Hematopoietic multipotent progenitor cell treated with erythropoietin and hydrocortisone succinate and interleukin-3 and kit ligand, for 15 days (in vitro differentiated cells): ENCODE results near the gene DBNDD2.
A peak's percentile ranks its signal among the peaks of the same experiment; 100 is the strongest.

Experiments
- DNase-seq: peaks from one replicate; pipeline ENCODE4 v3.0.0-alpha.2; 2015; ENCODE audit warnings: low spot score

Gene DBNDD2

DNA sequence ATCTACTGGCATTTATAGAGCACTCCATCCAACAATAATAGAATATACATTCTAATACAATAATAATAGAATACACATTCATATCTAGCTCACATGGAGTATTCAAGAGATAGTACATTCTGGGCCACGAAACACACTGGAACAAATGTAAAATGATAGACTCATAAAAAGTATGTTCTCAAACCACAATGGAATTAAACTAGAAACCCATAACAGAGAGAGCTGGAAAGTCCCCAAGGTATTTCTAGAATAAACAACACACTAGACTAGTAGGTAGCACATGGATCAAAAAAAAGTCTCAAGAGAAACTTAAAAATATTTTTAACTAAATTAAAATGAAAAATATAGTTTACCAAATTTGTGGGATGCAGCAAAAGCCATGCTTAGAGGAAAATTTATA is 20.8 kb upstream of the DBNDD2 start:
- DNase-seq: no peak

DNA sequence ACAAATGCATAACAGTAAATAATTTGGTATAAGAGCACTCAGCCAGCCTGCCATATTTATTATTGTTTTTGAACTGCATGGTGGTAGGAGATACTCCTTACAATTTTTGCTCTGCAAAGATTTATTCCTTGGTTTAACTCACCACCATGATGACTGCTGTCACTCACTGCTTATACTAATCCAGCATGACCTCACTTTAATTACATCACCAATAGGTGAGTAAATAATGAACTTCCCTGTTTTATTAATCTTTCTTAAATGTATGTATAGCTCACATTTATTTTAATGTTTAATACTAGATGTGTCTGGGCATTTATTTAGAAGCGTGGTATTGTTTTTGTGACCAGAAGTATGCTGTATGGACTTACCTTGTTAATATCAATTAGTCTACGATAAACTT is 17.2 kb upstream of the DBNDD2 start:
- DNase-seq: no peak

DNA sequence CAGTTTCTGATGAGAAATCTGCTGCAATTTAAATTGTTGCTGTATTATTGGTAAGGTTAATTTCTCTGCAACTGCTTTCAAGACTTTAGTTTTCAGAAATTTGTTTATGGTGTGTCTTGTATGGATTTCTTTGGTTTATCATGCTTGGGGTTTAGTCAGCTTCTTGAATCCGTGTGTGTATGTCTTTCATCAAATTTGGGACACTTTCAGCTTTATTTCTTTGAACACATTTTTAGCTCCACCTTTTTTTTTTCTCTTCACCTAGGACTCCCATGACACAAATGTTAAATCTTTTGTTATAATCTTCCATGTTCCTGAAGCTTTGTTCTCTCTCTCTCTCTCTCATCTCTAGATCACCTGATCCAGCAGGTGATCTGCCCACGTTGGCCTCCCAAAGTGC is 16.5 kb upstream of the DBNDD2 start:
- DNase-seq: no peak

DNA sequence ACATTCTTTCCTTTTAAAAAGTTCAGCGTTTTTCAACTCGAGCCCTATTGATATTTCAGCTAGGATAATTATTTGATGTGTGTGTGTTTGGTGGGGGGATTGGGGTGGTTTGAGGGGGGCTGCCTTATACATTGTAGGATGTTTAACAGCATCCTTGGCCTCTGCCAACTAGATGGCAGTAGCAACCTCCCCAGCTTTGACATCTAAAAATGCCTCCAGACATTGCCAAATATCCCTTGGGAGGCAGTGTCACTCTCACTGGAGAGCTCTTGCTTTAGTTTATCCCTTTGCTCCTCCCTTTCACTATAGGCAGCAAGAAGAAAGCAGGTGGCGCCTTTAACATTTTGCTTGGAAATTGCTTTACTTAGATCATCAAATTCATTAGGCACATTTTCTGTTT is 15.4 kb upstream of the DBNDD2 start:
- DNase-seq: no peak

DNA sequence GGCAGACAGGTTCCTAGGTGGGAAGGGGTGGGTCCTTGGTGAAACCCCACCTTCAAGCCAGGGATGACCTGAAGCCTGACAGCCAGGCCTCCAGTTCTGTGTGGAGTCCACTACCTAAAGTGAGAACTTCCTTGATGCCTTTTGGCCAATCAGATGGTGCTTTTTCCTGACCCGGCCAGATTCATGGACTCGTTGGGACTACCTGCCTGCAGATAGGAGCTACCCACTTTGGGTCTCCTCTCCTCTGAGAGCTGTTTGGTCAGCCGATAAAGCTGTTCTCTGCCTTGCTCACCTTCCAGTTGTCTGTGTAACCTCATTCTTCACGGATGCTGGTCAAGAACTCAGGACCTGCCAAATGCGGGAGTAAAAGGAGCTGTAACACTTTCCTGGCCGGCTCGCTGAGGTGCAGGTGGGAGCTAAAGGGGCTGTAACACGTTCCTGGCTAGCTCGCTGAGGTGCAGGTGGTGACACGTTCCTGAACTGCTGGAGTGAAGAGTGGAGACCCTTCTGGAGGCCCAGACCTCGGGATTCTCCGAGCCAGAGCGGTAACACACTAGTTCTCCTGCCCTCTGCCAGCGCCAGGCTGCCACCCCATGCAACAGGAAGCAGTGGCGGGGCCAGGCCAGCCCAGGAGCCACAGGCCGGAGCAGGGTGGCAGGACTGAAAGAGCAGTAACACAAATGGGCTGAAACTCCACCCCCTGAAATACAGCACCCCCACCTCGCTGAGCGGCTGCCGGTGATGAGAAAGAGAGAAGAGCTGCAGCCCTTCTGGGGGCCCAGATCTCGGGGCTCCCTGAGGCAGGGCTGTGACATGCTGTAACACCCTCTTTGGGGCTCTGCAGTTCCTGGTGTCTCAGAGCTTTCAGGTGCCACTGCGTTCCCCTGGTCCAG is 13.6 kb upstream of the DBNDD2 start:
- DNase-seq: no peak

DNA sequence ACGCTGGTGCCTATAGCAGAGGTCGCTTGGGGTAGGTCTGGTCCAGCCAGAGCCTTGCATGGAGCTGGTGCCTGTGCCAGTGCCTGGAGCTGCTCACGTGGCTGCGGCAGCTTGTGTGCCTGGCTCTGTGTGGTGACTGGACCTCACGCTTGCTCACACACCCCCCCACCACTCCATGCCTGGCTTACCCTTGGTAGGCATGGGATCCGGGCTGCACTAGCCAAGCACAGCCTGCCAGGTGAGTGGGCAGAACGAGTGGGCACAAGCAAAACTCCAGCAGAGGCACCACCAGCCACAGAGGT is 13.0 kb upstream of the DBNDD2 start:
- DNase-seq: no peak

DNA sequence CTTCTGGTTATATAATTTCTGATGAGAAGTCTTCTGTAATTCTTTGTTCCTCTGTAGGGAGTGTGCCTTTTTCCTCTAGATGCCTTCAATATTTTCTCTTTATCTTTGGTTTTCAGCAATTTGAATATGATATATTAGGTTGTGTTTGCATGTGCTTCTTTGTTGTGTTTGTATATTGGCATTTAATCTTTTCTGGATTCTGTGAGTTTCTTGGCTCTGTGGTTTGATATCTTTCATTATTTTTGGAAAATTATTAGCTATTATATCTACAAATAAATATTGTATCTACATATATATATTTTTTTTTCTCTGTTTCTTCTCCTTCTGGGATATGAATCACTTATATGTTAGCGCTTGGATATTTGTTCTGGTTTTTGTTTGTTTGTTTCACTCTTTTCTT is 9.1 kb upstream of the DBNDD2 start:
- no peak for DNase-seq

DNA sequence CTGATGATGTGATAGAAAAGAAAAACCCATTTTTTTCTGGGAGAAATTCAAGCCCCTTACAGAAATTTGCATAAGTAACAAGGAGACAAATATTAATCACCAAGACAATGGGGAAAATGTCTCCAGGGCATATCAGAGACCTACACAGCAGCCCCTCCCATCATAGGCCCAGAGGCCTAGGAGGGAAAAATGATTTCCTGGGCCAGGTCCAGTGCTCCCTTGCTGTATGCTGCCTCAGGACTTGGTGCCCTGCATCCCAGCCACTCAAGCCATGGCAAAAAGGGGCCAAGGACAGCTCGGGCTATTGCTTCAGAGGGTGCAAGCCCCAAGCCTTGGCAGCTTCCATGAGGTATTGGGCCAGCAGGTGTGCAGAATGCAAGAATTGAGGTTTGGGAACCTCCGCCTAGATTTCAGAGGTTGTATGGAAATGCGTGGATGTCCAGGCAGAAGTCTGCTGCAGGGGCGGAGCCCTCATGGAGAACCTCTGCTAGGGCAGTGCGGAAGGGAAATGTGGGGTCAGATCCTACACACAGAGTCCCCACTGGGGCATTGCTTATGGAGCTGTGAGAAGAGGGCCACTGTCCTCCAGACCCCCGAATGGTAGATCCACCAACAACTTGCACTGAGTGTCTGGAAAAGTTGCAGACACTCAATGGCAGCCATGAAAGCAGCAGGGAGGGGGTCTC is 7.6 kb upstream of the DBNDD2 start:
- DNase-seq: no peak

DNA sequence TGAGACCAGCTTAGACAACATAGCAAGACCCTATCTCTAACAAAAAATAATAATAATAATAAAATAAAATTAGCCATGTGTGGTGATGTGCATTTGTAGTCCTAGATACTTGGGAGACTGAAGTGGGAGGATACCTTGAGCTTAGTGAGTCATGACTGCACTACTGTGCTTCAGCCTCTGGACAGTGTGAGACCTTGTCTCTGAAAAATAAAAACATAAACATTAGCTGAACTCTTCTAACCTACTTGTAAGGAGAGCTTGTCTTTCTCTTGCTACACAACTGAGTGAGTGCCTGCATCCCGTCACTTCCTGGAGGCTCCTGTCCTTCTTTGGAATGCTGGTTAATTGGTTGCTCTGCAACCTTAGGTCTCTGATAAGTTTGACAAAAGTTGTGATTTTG is 5.1 kb upstream of the DBNDD2 start:
- DNase-seq: no peak

DNA sequence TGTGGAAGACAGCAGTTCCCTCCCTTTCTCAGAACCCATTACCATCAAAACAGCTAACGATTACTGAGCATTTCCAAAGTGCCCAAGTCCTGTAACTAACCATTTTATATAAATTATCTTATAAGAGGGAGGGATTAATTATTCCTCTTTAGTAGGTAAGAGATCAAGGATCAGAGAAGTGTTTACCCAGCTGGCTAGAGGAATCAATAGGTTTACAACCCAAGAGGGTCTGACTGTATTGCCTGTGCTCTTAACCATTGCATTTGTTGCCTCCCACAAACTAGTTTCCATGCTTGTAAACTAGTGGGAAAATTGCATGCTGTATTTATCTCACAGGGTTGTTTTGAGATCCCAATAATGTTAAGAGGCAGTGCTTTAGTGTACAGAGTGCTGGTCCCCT is 3.7 kb upstream of the DBNDD2 start:
- no peak for DNase-seq

DNA sequence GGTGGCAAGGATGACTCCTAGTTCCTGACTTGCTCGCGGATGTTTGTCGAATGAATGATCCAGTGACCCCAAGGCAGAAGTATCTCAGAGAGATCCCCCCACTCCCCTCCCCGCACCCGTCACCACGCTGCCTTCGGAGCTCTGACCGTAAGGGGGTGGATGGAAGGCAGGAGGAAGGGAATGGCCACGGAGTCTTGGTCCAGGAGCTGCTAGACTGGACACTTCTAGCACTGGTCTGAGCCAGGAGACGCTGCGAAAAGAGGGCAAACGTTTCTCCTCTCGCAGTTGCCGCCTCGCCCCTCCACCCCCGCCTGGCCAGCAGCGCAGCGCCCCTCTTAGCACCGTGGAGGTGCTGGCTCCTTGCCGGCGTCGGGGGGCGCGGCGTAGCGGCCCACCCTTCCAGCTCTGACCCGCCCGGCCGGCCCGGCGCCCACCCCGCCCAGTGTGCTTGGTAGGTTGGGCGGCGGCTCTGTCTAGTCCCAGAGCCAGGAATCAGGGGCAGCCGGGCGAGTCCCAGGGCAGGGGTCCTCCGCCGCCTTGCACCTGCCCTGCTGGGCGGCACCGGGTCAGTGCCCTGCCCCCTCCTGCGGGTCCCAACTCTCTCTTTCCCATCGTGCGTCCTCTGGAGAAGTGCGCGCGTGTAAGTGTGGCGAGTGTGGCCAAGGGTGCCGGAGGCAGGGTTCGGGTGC is 2.4 kb upstream of the DBNDD2 start:
- no peak for DNase-seq

DNA sequence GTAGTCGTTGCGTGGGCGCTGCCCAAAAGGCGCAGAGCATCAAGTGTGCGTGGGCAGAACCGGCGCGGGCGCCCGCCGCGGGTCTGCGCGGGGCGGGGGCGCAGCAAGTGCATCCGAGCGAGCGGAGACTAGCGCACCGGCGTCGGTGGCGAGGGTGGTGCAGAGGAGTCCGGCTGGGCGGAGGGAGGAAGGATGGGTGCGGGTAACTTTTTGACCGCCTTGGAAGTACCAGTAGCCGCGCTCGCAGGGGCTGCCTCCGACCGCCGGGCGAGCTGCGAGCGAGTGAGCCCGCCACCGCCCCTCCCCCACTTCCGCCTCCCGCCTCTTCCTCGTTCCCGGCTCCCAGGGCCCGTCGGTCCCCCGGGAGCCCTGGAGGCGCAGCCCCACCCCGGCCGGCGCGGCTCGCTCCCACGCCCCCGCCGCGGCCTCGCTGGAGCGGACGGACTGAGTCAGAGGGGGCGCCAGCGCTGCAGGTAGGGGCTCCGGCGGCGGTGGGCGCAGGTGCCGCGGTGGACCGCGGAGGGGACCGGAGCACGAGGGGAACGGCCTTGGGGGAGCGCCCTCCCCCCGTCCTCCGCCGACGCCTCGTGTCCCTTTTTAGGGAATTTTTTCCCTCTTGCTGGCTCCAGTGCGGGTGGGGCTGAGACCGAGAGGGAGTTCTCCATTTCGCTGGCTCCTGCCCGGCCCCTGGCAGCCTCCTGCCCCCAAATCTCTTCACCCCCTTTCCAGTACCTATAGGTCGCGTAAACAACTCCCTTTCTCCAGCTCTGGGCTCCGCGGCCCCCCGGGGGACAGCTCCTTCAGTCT is 1.6 kb upstream of the DBNDD2 start:
- DNase-seq: no peak

DNA sequence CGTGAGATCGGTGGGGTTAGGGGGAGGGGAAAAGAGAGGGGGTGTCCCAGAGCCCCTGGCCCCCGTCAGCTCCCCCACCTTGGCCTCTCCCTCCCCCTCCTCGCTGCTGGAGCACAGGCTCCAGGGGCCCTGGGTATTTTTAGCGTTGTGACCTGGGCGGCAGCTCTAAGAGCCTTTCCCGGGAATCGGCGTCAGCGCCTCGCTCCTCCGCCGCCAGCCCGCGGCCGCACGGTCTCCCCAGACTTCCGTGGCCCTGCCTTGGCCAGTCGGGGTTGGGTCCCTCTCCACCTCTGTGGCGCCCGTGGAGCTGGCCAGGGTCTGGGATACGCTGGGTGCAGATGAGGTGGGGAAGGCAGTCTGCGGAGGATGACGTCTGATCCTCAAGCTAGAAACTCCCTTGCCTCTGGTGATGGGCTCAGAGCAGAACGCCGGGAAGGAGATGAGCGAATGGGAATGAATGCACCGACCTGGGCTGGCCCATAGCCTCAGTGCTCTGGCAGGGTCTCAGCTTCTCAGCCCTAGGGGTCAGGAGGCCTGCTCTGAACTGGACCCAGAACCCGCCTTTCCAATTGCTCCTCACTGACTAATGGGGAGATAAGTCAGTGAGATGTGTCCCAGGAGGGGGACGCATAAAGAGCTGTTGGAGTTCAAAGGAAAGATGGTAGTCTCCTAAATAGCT is 883 bp upstream of the DBNDD2 start:
- no peak for DNase-seq

DNA sequence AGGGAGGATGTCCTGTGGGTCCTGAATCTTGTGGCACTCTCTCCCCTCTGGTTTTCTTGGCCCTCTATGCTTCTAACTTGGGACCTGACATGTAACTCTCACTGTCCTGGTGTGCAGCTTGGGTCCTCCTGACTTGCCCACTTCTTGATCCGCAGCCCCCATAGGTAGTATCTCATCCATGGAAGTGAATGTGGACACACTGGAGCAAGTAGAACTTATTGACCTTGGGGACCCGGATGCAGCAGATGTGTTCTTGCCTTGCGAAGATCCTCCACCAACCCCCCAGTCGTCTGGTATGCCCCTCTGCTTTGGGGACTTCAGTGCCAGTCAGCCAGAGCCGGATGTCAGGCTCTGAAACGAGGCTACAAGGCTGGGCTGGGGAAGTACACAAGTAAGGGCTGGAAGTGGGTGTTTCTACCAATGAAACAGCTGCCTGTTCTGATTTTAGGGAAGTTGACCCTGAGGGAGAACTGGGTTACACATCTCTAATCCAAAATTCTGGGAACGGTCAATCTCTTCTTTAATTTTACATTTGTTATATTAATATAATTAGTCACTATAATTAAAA is 641 bp downstream of the DBNDD2 start:
- DNase-seq: no peak

DNA sequence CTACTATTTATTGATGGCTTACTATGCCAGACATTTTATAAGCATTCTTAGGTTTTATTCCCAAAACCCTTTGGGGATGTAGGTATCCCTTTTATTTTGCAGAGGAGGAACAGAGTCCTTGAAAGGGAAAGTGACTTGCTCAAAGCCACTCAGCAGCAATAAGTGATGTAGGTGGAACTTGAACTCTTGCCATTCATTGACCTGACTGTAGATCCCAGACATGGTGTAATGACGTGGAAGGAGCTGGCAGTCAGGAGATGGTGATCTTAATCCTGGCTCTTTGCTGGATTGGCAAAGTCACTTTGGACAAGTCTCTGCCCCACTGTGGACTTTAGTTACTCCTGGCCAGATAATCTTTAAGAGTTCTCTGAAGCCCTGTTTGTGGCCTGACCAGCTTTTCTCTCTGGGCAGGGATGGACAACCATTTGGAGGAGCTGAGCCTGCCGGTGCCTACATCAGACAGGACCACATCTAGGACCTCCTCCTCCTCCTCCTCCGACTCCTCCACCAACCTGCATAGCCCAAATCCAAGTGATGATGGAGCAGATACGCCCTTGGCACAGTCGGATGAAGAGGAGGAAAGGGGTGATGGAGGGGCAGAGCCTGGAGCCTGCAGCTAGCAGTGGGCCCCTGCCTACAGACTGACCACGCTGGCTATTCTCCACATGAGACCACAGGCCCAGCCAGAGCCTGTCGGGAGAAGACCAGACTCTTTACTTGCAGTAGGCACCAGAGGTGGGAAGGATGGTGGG is 1.6 kb downstream of the DBNDD2 start:
- no peak for DNase-seq

DNA sequence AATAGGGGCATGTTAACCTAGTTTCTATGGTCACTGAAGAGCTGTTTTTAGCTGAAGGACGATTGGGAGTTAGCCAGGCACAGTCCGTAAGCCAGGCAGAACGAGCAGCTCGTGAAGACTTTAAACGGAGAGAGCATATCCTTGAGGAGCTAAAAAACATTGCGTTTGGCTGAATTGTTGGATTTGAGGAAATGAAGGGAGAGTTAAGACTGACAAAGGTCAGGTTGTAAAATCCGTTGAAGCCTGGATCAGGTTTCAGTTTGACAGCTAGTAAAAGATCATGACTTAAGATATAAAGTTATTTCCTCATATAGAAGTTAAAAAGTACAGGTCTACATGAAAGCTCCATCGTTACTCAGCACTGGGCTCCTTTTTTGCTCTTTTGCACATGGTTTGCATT is 2.8 kb downstream of the DBNDD2 start:
- DNase-seq: no peak

DNA sequence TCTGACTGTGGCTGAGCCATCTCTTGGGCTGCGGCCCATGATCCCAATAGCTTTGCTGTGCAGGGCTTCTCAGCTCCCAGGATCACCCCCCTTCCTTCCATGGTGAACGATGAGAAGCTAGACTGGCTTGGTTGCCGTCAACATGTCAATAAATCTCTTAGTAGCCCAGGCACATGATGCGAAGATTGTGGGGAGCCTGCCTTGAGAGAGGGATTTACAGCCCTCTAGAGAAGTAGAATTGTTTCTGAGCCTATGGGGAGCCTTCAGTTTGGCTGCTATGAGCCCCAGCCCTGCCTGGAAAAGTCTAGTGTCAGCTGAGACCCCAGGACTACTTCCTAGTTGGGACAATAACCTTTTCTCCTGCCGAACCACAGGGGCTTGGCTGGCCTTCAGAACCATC is 4.6 kb downstream of the DBNDD2 start:
- no peak for DNase-seq

DNA sequence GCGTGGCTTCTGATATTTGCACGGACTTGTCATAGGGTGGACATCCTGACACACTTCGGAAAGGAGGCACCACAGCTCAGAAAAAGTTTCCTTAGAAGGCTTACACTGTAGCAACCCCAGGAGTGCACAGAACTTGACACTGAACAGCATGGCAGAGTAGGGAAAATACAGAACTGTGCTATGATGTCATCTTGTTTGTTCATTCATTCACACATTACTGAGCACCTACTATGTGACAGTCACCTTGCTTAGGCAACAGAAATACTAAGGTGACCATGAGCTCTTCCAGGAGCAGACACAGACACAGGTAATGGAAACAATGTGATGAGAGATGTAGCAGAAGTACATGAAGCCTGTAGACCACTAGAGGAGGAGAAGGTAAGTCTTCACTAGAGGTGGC is 5.4 kb downstream of the DBNDD2 start:
- no peak for DNase-seq

DNA sequence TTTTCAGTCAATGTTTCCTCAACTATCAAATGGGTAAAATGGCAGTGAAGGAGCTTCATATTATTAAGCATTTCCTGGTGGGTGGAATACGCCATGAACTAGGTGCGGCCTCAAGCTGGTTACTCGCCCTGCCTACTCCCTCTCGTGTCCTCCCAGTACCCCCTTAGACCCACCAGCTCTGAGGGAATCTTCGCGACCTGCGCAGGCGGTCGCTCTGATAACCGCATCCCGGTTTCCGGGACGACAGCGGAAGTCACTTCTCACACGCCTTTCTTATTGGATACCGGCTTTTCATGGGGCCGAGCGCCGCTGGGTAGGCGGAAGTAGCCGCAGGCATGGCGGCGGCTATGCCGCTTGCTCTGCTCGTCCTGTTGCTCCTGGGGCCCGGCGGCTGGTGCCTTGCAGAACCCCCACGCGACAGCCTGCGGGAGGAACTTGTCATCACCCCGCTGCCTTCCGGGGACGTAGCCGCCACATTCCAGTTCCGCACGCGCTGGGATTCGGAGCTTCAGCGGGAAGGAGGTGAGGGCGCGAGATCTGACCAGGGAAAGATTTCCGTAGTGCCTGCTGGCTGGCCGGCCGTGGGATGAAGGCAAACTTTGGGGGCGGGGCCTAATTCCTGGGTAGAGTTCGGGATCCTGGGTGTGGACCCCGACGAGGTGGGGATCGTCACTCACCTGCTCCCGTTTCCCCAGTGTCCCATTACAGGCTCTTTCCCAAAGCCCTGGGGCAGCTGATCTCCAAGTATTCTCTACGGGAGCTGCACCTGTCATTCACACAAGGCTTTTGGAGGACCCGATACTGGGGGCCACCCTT is 7.9 kb downstream of the DBNDD2 start, which contains the start of gene PIGT:
PIGT (plus strand) TSS at position 320 of the 816 bp plus-strand sequence; CDS start at position 336, 16 bp downstream.
- peak; percentile 81 for DNase-seq

DNA sequence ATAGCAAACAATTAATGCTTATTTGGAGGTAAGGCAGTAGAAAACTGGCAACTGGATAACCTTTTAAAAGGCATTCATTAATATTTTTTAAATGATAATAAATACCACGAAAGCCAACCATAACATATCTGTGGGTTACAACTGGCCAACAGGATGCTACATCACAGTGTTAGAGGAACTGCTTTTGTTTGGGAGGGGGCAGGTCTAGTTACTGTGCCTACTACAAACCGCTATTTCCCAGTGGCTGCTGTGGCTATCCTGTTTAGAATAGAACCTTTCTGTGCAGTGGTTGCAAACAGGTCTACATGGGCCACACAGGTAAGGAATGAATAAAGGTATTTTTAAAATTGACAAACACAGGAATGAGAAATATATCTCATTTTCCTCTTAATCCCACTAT is 8.8 kb downstream of the DBNDD2 start:
- no peak for DNase-seq
